GM23338 (cell line): ENCODE data around the gene SNRNP25.

Experiments used
- CREB1 ChIP-seq: fragments of 250-450 bp; sonication (Bioruptor Pico); IDR thresholded peaks from 2 replicates; pipeline ENCODE4 v1.5.0; 2020; ENCODE audit warnings: low read depth, mild to moderate bottlenecking, moderate library complexity
- EZH2 ChIP-seq: fragments of 200-600 bp; sonication (generic); IDR thresholded peaks from one replicate; pipeline ENCODE4 v1.8.0; 2017; ENCODE audit warnings: antibody characterized with exemption, mild to moderate bottlenecking, low read depth; ENCODE audit not compliant: unreplicated experiment
- EZH2phosphoT487 ChIP-seq: fragments of 200-600 bp; sonication (generic); IDR thresholded peaks from one replicate; pipeline ENCODE4 v1.8.1; 2018; ENCODE audit warnings: antibody characterized with exemption; ENCODE audit not compliant: unreplicated experiment
- JUNB ChIP-seq: IDR thresholded peaks from one replicate; pipeline ENCODE4 v1.6.1; 2016; ENCODE audit warnings: antibody characterized with exemption; ENCODE audit not compliant: unreplicated experiment
- NANOG ChIP-seq: IDR thresholded peaks from 2 replicates; pipeline ENCODE4 v1.6.1; 2016; ENCODE audit warnings: antibody characterized with exemption, borderline replicate concordance
- POLR2AphosphoS5 ChIP-seq: IDR thresholded peaks from 2 replicates; pipeline ENCODE4 v1.6.1; 2016; ENCODE audit warnings: antibody characterized with exemption, low read depth
- STAT1 ChIP-seq: IDR thresholded peaks from one replicate; pipeline ENCODE4 v1.6.1; 2016; ENCODE audit warnings: antibody characterized with exemption; ENCODE audit not compliant: unreplicated experiment
- ZNF114 ChIP-seq: fragments of 250-450 bp; sonication (Bioruptor Pico); IDR thresholded peaks from 2 replicates; pipeline ENCODE4 v1.5.0; 2020; ENCODE audit warnings: mild to moderate bottlenecking, moderate library complexity
- ZNF331 ChIP-seq: fragments of 250-450 bp; sonication (Bioruptor Pico); IDR thresholded peaks from 2 replicates; pipeline ENCODE4 v1.5.0; 2020; ENCODE audit warnings: low read depth, mild to moderate bottlenecking, moderate library complexity
- TF ChIP-seq, protein P1 (sequence below): IDR thresholded peaks from 2 replicates; pipeline ENCODE4 v1.6.1; 2016; ENCODE audit warnings: antibody characterized with exemption
- TF ChIP-seq, protein P2 (sequence below), 2 experiments: fragments of 200-600 bp in 1 of 2; sonication (generic) in 1 of 2; conservative IDR thresholded peaks; 2 replicates each; pipeline versions ENCODE4 v1.5.1 to v1.6.1; 2016 to 2017; ENCODE audit warnings: antibody characterized with exemption in 2 of 2, low read depth in 2 of 2, mild to moderate bottlenecking in 2 of 2, moderate library complexity in 1 of 2
- TF ChIP-seq, protein P3 (sequence below): IDR thresholded peaks from one replicate; pipeline ENCODE4 v1.6.1; 2018; ENCODE audit warnings: antibody characterized with exemption; ENCODE audit not compliant: unreplicated experiment
- TF ChIP-seq, protein P4 (sequence below): fragments of 250-450 bp; sonication (Bioruptor Pico); IDR thresholded peaks from 2 replicates; pipeline ENCODE4 v1.5.0; 2020; ENCODE audit warnings: mild to moderate bottlenecking, moderate library complexity

DNA sequence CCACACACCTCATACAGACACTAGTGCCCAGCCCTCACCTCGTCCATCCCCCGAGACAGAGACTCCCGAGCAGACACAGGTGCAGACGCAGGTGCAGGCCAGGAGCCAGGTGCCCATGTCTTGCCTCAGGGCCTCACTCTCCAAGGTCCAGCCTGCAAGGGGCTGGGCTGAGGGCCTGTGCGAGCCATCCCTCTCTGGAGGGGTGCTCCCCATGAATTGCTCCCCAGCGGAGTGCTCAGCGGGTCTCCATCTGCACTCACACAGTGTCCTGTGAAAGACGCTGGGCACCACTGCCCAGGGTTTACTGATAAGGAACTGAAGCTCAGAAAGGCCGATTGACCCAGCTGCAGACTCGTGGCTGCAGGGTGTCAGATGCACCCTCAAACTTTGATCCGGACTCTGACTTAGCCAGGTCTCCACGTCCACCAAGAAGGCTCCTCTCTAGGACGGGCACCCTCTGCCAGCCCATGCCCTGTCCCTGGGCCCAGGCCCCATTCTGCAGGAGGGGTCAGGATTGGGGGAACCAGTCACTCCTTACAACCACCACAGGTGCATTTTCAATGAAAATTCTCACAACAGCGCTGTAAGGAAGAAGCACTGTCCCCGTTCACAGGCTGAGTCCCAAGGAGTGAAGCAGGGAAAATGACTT, 17.2 kb upstream of the SNRNP25 start:
- TF ChIP-seq, protein P1, sequence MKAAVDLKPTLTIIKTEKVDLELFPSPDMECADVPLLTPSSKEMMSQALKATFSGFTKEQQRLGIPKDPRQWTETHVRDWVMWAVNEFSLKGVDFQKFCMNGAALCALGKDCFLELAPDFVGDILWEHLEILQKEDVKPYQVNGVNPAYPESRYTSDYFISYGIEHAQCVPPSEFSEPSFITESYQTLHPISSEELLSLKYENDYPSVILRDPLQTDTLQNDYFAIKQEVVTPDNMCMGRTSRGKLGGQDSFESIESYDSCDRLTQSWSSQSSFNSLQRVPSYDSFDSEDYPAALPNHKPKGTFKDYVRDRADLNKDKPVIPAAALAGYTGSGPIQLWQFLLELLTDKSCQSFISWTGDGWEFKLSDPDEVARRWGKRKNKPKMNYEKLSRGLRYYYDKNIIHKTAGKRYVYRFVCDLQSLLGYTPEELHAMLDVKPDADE: no peak
- TF ChIP-seq EZH2 (no peak), ZNF331 (no peak), POLR2AphosphoS5 (no peak), CREB1 (CRISPR knock-in tag) (no peak), ZNF114 (CRISPR knock-in tag) (no peak), EZH2phosphoT487 (no peak), NANOG (no peak), JUNB (no peak), STAT1 (no peak)
- TF ChIP-seq, protein P2, sequence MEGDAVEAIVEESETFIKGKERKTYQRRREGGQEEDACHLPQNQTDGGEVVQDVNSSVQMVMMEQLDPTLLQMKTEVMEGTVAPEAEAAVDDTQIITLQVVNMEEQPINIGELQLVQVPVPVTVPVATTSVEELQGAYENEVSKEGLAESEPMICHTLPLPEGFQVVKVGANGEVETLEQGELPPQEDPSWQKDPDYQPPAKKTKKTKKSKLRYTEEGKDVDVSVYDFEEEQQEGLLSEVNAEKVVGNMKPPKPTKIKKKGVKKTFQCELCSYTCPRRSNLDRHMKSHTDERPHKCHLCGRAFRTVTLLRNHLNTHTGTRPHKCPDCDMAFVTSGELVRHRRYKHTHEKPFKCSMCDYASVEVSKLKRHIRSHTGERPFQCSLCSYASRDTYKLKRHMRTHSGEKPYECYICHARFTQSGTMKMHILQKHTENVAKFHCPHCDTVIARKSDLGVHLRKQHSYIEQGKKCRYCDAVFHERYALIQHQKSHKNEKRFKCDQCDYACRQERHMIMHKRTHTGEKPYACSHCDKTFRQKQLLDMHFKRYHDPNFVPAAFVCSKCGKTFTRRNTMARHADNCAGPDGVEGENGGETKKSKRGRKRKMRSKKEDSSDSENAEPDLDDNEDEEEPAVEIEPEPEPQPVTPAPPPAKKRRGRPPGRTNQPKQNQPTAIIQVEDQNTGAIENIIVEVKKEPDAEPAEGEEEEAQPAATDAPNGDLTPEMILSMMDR (conservative IDR thresholded peaks at IDR 0.05; ENCODE audit: low read depth in 2 of 2): no peak
- TF ChIP-seq, protein P3, sequence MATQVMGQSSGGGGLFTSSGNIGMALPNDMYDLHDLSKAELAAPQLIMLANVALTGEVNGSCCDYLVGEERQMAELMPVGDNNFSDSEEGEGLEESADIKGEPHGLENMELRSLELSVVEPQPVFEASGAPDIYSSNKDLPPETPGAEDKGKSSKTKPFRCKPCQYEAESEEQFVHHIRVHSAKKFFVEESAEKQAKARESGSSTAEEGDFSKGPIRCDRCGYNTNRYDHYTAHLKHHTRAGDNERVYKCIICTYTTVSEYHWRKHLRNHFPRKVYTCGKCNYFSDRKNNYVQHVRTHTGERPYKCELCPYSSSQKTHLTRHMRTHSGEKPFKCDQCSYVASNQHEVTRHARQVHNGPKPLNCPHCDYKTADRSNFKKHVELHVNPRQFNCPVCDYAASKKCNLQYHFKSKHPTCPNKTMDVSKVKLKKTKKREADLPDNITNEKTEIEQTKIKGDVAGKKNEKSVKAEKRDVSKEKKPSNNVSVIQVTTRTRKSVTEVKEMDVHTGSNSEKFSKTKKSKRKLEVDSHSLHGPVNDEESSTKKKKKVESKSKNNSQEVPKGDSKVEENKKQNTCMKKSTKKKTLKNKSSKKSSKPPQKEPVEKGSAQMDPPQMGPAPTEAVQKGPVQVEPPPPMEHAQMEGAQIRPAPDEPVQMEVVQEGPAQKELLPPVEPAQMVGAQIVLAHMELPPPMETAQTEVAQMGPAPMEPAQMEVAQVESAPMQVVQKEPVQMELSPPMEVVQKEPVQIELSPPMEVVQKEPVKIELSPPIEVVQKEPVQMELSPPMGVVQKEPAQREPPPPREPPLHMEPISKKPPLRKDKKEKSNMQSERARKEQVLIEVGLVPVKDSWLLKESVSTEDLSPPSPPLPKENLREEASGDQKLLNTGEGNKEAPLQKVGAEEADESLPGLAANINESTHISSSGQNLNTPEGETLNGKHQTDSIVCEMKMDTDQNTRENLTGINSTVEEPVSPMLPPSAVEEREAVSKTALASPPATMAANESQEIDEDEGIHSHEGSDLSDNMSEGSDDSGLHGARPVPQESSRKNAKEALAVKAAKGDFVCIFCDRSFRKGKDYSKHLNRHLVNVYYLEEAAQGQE: no peak
- TF ChIP-seq, protein P4, sequence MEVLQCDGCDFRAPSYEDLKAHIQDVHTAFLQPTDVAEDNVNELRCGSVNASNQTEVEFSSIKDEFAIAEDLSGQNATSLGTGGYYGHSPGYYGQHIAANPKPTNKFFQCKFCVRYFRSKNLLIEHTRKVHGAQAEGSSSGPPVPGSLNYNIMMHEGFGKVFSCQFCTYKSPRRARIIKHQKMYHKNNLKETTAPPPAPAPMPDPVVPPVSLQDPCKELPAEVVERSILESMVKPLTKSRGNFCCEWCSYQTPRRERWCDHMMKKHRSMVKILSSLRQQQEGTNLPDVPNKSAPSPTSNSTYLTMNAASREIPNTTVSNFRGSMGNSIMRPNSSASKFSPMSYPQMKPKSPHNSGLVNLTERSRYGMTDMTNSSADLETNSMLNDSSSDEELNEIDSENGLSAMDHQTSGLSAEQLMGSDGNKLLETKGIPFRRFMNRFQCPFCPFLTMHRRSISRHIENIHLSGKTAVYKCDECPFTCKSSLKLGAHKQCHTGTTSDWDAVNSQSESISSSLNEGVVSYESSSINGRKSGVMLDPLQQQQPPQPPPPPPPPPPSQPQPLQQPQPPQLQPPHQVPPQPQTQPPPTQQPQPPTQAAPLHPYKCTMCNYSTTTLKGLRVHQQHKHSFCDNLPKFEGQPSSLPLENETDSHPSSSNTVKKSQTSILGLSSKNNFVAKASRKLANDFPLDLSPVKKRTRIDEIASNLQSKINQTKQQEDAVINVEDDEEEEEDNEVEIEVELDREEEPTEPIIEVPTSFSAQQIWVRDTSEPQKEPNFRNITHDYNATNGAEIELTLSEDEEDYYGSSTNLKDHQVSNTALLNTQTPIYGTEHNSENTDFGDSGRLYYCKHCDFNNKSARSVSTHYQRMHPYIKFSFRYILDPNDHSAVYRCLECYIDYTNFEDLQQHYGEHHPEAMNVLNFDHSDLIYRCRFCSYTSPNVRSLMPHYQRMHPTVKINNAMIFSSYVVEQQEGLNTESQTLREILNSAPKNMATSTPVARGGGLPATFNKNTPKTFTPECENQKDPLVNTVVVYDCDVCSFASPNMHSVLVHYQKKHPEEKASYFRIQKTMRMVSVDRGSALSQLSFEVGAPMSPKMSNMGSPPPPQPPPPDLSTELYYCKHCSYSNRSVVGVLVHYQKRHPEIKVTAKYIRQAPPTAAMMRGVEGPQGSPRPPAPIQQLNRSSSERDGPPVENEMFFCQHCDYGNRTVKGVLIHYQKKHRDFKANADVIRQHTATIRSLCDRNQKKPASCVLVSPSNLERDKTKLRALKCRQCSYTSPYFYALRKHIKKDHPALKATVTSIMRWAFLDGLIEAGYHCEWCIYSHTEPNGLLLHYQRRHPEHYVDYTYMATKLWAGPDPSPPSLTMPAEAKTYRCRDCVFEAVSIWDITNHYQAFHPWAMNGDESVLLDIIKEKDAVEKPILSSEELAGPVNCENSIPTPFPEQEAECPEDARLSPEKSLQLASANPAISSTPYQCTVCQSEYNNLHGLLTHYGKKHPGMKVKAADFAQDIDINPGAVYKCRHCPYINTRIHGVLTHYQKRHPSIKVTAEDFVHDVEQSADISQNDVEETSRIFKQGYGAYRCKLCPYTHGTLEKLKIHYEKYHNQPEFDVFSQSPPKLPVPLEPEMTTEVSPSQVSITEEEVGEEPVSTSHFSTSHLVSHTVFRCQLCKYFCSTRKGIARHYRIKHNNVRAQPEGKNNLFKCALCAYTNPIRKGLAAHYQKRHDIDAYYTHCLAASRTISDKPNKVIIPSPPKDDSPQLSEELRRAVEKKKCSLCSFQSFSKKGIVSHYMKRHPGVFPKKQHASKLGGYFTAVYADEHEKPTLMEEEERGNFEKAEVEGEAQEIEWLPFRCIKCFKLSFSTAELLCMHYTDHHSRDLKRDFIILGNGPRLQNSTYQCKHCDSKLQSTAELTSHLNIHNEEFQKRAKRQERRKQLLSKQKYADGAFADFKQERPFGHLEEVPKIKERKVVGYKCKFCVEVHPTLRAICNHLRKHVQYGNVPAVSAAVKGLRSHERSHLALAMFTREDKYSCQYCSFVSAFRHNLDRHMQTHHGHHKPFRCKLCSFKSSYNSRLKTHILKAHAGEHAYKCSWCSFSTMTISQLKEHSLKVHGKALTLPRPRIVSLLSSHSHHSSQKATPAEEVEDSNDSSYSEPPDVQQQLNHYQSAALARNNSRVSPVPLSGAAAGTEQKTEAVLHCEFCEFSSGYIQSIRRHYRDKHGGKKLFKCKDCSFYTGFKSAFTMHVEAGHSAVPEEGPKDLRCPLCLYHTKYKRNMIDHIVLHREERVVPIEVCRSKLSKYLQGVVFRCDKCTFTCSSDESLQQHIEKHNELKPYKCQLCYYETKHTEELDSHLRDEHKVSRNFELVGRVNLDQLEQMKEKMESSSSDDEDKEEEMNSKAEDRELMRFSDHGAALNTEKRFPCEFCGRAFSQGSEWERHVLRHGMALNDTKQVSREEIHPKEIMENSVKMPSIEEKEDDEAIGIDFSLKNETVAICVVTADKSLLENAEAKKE (CRISPR knock-in tag): no peak
